K562 (cell line): ENCODE results near the gene STX2. TPM values are rescaled to one million over a fixed set of nuclear protein-coding genes. Genes with fewer than 3 reads are reported as not detected.
A peak's percentile ranks its signal among the peaks of the same experiment; 100 is the strongest.
"Not testable (repeated sequence)": the region's sequence is repeated elsewhere in the genome, so short reads cannot be mapped to it uniquely, and the experiment has no call there.

ENCODE experiments used
- ATAC-seq: fragments of 200-7000 bp; cut with Tn5 transposase; 3 replicates; pipeline ENCODE4 v1.9.1; 2020; ENCODE audit warnings: moderate library complexity
- BruUV-seq: library from RNA; stranded (reverse); fragments of 400-500 nt; replicated peaks from 2 replicates; lab custom pipeline; 2021; lab: Mats Ljungman, UMichigan
- CTCF ChIA-PET: fragments of 300-600 bp; formaldehyde crosslinking; extraction: SDS; loops from one replicate; lab custom pipeline; 2021; ENCODE audit warnings: low intra/inter-chr PET ratio; lab: Yijun Ruan, JAX
- POLR2A ChIA-PET: fragments of 300-600, 350-650 bp; sonication (Branson Sonifier 250); formaldehyde crosslinking; extraction: SDS; loops from one replicate; lab custom pipeline; 2021; ENCODE audit warnings: antibody characterized with exemption, inconsistent platforms; lab: Yijun Ruan, JAX
- DNase-seq, 4 experiments: peaks; one replicate each; pipeline versions ENCODE4 v3.0.0 to v3.0.0-alpha.2; 2011 to 2018; ENCODE audit warnings: low spot score in 3 of 4, mixed read lengths in 3 of 4; ENCODE audit errors: extremely low read depth in 1 of 4
- FAIRE-seq: peaks from 2 replicates; lab custom pipeline; 2011; peaks lifted over from hg19 to GRCh38; lab: Jason Lieb, UNC
- H2AFZ ChIP-seq: 2 replicates; pipeline ENCODE4 v1.6.0; 2011; ENCODE audit warnings: low read depth, low read length, control low read depth, inconsistent platforms
- H3K27ac ChIP-seq: fragments of 200-600 bp; 3 replicates; pipeline ENCODE4 v1.8.0; 2011; ENCODE audit warnings: low read depth, mild to moderate bottlenecking, control low read depth, inconsistent platforms, low read length, moderate library complexity, mixed read lengths; ENCODE audit errors: extremely low read depth
- H3K27me3 ChIP-seq, 2 experiments: fragments of 300-600 bp in 1 of 2; 2 replicates in 1 of 2; 3 replicates in 1 of 2; pipeline versions ENCODE4 v1.6.0 to v1.8.0; 2011; ENCODE audit warnings: inconsistent platforms in 2 of 2, low read length in 2 of 2, mild to moderate bottlenecking in 1 of 2, mixed read lengths in 1 of 2, moderate library complexity in 1 of 2; ENCODE audit not compliant: control insufficient read depth in 2 of 2, insufficient read depth in 2 of 2
- H3K36me3 ChIP-seq: fragments of 300-600 bp; 3 replicates; pipeline ENCODE4 v1.8.0; 2011; ENCODE audit warnings: mild to moderate bottlenecking, low read length, inconsistent platforms; ENCODE audit not compliant: control insufficient read depth, insufficient read depth
- H3K4me1 ChIP-seq, 2 experiments: fragments of 200-600 bp in 1 of 2; replicated peaks in 1 of 2; 2 replicates in 1 of 2; 3 replicates in 1 of 2; pipeline versions ENCODE4 v1.5.1 to v1.8.0; 2011; ENCODE audit warnings: inconsistent platforms in 2 of 2, low read length in 2 of 2, mild to moderate bottlenecking in 1 of 2, mixed read lengths in 1 of 2, moderate library complexity in 1 of 2; ENCODE audit not compliant: control insufficient read depth in 2 of 2, insufficient read depth in 2 of 2
- H3K4me2 ChIP-seq: 2 replicates; pipeline ENCODE4 v1.6.1; 2011; ENCODE audit warnings: low read length, control low read depth, inconsistent platforms, mixed read lengths; ENCODE audit not compliant: insufficient read depth
- H3K4me3 ChIP-seq: fragments of 200-600 bp; sonication (generic), shearing (Covaris generic); 2 replicates; pipeline ENCODE4 v1.5.1; 2016; ENCODE audit warnings: control low read depth, inconsistent platforms
- H3K79me2 ChIP-seq: fragments of 200-600 bp; 3 replicates; pipeline ENCODE4 v1.8.0; 2011; ENCODE audit warnings: low read length, inconsistent platforms; ENCODE audit not compliant: control insufficient read depth, insufficient read depth
- H3K9ac ChIP-seq, 2 experiments: 2 replicates each; pipeline versions ENCODE4 v1.6.0 to v1.6.1; 2011; ENCODE audit warnings: low read depth in 2 of 2, low read length in 2 of 2, control low read depth in 1 of 2, inconsistent platforms in 1 of 2, mild to moderate bottlenecking in 1 of 2, mixed read lengths in 1 of 2; ENCODE audit not compliant: insufficient read depth in 1 of 2
- H3K9me1 ChIP-seq: one replicate; pipeline ENCODE4 v1.6.0; 2011; ENCODE audit warnings: inconsistent platforms, mild to moderate bottlenecking, low read length, moderate library complexity; ENCODE audit not compliant: control insufficient read depth, insufficient read depth
- H3K9me3 ChIP-seq: replicated peaks from 2 replicates; pipeline ENCODE4 v1.5.1; 2011; ENCODE audit warnings: low read depth, low read length, inconsistent platforms; ENCODE audit not compliant: control insufficient read depth, insufficient read depth
- H4K20me1 ChIP-seq: replicated peaks from 2 replicates; pipeline ENCODE4 v1.6.1; 2011; ENCODE audit warnings: low read length, inconsistent platforms, mixed read lengths; ENCODE audit not compliant: control insufficient read depth, insufficient read depth
- DPF2 ChIP-seq: fragments of 450-650 bp; IDR thresholded peaks from 2 replicates; pipeline ENCODE4 v1.6.1; 2016
- EP400 ChIP-seq: fragments of 450-650 bp; IDR thresholded peaks from 2 replicates; pipeline ENCODE4 v1.6.1; 2017; ENCODE audit warnings: antibody characterized with exemption, mild to moderate bottlenecking, moderate library complexity
- L3MBTL2 ChIP-seq: fragments of 450-650 bp; IDR thresholded peaks from 2 replicates; pipeline ENCODE4 v1.6.1; 2016; ENCODE audit warnings: mild to moderate bottlenecking, moderate library complexity
- MAX ChIP-seq: sonication (generic); formaldehyde crosslinking; IDR thresholded peaks from 2 replicates; pipeline ENCODE4 v1.9.0; 2022; ENCODE audit warnings: mild to moderate bottlenecking, missing genetic modification reagents
- REST ChIP-seq, 2 experiments: fragments of 450-650 bp; formaldehyde crosslinking in 1 of 2; IDR thresholded peaks; 2 replicates each; pipeline versions ENCODE4 v1.4.0 to v1.6.1; 2014 to 2020; ENCODE audit warnings: mild to moderate bottlenecking in 2 of 2, borderline replicate concordance in 1 of 2, low read depth in 1 of 2
- WGBS: fragments of 100-300 bp; shearing (Covaris generic); methylation state at CpG from one replicate; pipeline ENCODE4 v1.1.6; 2016; ENCODE audit warnings: low coverage, mixed read lengths; ENCODE audit not compliant: insufficient coverage; ENCODE audit errors: missing lambda C conversion rate; 5-methylcytosine and 5-hydroxymethylcytosine counted together
- in situ Hi-C: fragments of 300-500 bp; cut with MboI; formaldehyde crosslinking; loops from 4 replicates; pipeline ENCODE4 v1.15.0; 2018; ENCODE audit warnings: inconsistent platforms, mixed read lengths
- intact Hi-C: fragments of 100-400 bp; cut with micrococcal nuclease; formaldehyde crosslinking; loops from 2 replicates; pipeline ENCODE4 v1.14.2; 2022
- polyA plus RNA-seq, 8 experiments: library from polyadenylated mRNA; depleted of rRNA in 4 of 8; stranded (reverse) in 5 of 8; unstranded in 3 of 8; fragments of >200 nt; fragmentation: Nextera tagmentation in 2 of 8; fragmentation: Illumina TruSeq in 1 of 8; extraction: Ambion mirVana in 2 of 8; extraction: Trizol in 1 of 8; gene quantifications; 2 replicates each; pipeline versions ENCODE4 v1.2.1 to v1.2.3, GENCODE V29; 2011 to 2014; ENCODE audit warnings: inconsistent platforms in 1 of 8, missing spikeins in 1 of 8
- total RNA-seq, 7 experiments: library from RNA; depleted of rRNA in 6 of 7; stranded (reverse); fragments of >200 nt in 6 of 7; fragmentation: Illumina TruSeq in 2 of 7; extraction: Trizol in 2 of 7; gene quantifications; 2 replicates each; pipeline versions ENCODE4 v1.2.1 to v1.2.3, GENCODE V29; 2011 to 2021; ENCODE audit warnings: low replicate concordance in 1 of 7

STX2 gene
- total and polyA plus RNA-seq, 9 of the 15 experiments (the other 6 are each of a cell fraction or from before 2014, with no cell fraction given): 22.2 to 54.6 (median 30.8) TPM

GRCh38 chr12:130848105-130848504, 9.1 kb upstream of the STX2 start:
- H3K9ac ChIP-seq, H3K4me2 ChIP-seq, FAIRE-seq, ATAC-seq, intact Hi-C loops, CTCF ChIA-PET, H3K27ac ChIP-seq, in situ Hi-C loops, BruUV-seq, H3K79me2 ChIP-seq, H3K9me1 ChIP-seq, H2AFZ ChIP-seq, H3K27me3 ChIP-seq, H3K4me3 ChIP-seq, H3K36me3 ChIP-seq, H4K20me1 ChIP-seq, H3K9me3 ChIP-seq, DNase-seq: not testable (repeated sequence)
- POLR2A ChIA-PET: interaction anchor here (1.7 kb wide), 1 partner anchor 23 kb away, joined by 4 read pairs; no protein-coding TSS in a partner anchor
- WGBS: 78% methylated on average over 5 of the region's 6 CpGs
- H3K4me1 ChIP-seq: peaks cover 19 to 22% of the 10 kb centered on the region in 2 experiments; a peak in 4 of 5 replicates

GRCh38 chr12:130847112-130847511, 8.1 kb upstream of the STX2 start:
- 32% methylated on average over 7 of the region's 7 CpGs for WGBS
- intact Hi-C loops (no loop called here), in situ Hi-C loops (no loop called here)
- peak overlapping the region in 1 of 2 experiments; percentile 26; a peak in 1 of 4 replicates for H3K9ac ChIP-seq
- no peak overlapping the region for H3K4me2 ChIP-seq
- peak overlapping the region; percentile 86 for H2AFZ ChIP-seq
- H3K27ac ChIP-seq: no peak overlapping the region
- ChIA-PET POLR2A (no interaction called here), CTCF (interaction anchor here (0.6 kb wide), 1 partner anchor 935 kb away, joined by 3 read pairs; no protein-coding TSS in a partner anchor)
- peak; percentile 34; the same call in 1 of the 3 replicates for ATAC-seq
- H3K36me3 ChIP-seq: no peaks in the 10 kb centered on the region
- H3K9me1 ChIP-seq: no peaks in the 10 kb centered on the region
- H3K9me3 ChIP-seq: peaks cover 2% of the 10 kb centered on the region
- H3K4me3 ChIP-seq: no peak overlapping the region
- H4K20me1 ChIP-seq: no peaks in the 10 kb centered on the region
- peak; percentile 81 for FAIRE-seq
- no TSS peak for BruUV-seq
- H3K79me2 ChIP-seq: no peaks in the 10 kb centered on the region
- no peaks in the 10 kb centered on the region for H3K27me3 ChIP-seq
- no peak for DNase-seq
- H3K4me1 ChIP-seq: peaks cover 9 to 16% of the 10 kb centered on the region in 2 experiments; a peak in 3 of 5 replicates
- TF ChIP-seq DPF2 (0 out of 2 replicates have a peak, but pooled peaks have one; percentile 14), L3MBTL2 (peak; percentile 67), REST (IDR thresholded peaks at IDR 0.05; ENCODE audit: borderline replicate concordance) (no peak), REST (CRISPR knock-in tag; IDR thresholded peaks at IDR 0.05; ENCODE audit: low read depth) (no peak), EP400 (peak; percentile 19; the same call in 1 of the 2 replicates), MAX (CRISPR knock-in tag) (peak; percentile 72)
